Measurements from ENCODE around the gene SLC2A8. TPM values are rescaled to one million over a fixed set of nuclear protein-coding genes. Genes with fewer than 3 reads are reported as not detected.
A peak's percentile ranks its signal among the peaks of the same experiment; 100 is the strongest.

The SLC2A8 gene, protein sequence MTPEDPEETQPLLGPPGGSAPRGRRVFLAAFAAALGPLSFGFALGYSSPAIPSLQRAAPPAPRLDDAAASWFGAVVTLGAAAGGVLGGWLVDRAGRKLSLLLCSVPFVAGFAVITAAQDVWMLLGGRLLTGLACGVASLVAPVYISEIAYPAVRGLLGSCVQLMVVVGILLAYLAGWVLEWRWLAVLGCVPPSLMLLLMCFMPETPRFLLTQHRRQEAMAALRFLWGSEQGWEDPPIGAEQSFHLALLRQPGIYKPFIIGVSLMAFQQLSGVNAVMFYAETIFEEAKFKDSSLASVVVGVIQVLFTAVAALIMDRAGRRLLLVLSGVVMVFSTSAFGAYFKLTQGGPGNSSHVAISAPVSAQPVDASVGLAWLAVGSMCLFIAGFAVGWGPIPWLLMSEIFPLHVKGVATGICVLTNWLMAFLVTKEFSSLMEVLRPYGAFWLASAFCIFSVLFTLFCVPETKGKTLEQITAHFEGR
- total RNA-seq (ENCODE audit: unreplicated experiment), result 21.5 TPM
- long read RNA-seq, transcript SLC2A8-203 (10 exons, 2,172 nt), result major isoform, 11 of 21 reads
- long read RNA-seq, partial matches to known transcripts, result 2 of 21 reads
- long read RNA-seq, other reads (novel, unspliced or antisense), result 6 of 21 reads

DNA sequence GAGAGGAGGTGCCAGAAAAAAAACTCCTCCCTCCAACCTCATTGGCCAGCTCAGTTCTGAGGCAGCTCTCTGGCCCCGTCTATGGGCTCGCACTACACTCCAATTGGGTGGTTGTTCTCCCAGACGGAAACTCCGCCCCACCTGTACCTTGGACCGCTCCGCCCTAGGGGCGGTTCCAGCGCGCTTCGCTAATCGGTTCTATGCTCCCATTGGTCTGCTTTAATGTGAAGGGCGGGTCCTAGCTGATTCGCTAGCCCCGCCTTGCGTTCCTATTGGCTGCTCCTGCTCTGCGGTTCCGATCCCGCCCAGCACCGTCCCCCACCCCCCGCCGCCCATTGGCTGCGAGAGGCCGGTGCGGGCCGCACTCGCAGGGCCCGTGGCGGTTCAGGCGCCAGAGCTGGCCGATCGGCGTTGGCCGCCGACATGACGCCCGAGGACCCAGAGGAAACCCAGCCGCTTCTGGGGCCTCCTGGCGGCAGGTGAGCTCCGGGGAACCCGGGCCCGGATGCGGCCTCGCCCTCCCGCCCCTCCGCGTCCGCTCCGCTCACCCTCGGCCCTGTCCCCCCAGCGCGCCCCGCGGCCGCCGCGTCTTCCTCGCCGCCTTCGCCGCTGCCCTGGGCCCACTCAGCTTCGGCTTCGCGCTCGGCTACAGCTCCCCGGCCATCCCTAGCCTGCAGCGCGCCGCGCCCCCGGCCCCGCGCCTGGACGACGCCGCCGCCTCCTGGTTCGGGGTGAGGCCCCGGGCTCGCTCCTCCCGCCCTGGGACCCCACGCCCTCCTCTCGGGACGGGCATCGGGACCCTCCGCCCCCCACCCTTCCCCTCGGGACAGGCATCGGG is at the start of gene SLC2A8:
Gene SLC2A8 (plus strand): TSS at position 362 of the 838 bp plus-strand sequence. CDS start 62 bp downstream, at position 424.
- Mint-ChIP-seq H3K9me3 (ENCODE audit: unreplicated experiment) (no peaks in the 10 kb centered on the region), H3K27me3 (ENCODE audit: unreplicated experiment) (peaks cover 6% of the 10 kb centered on the region), H3K27ac (ENCODE audit: unreplicated experiment) (peak within 1 kb of the TSS; percentile 31), H3K4me3 (ENCODE audit: unreplicated experiment) (peak within 1 kb of the TSS; percentile 89), H3K36me3 (ENCODE audit: low read depth, unreplicated experiment) (no peaks in the 10 kb centered on the region), H3K4me1 (ENCODE audit: unreplicated experiment) (peaks cover 3% of the 10 kb centered on the region)
- TF ChIP-seq, protein P1, sequence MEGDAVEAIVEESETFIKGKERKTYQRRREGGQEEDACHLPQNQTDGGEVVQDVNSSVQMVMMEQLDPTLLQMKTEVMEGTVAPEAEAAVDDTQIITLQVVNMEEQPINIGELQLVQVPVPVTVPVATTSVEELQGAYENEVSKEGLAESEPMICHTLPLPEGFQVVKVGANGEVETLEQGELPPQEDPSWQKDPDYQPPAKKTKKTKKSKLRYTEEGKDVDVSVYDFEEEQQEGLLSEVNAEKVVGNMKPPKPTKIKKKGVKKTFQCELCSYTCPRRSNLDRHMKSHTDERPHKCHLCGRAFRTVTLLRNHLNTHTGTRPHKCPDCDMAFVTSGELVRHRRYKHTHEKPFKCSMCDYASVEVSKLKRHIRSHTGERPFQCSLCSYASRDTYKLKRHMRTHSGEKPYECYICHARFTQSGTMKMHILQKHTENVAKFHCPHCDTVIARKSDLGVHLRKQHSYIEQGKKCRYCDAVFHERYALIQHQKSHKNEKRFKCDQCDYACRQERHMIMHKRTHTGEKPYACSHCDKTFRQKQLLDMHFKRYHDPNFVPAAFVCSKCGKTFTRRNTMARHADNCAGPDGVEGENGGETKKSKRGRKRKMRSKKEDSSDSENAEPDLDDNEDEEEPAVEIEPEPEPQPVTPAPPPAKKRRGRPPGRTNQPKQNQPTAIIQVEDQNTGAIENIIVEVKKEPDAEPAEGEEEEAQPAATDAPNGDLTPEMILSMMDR (IDR thresholded peaks at IDR 0.05; ENCODE audit: unreplicated experiment), result no peak
- DNase-seq (ENCODE audit: low spot score), result peak; percentile 97

DNA sequence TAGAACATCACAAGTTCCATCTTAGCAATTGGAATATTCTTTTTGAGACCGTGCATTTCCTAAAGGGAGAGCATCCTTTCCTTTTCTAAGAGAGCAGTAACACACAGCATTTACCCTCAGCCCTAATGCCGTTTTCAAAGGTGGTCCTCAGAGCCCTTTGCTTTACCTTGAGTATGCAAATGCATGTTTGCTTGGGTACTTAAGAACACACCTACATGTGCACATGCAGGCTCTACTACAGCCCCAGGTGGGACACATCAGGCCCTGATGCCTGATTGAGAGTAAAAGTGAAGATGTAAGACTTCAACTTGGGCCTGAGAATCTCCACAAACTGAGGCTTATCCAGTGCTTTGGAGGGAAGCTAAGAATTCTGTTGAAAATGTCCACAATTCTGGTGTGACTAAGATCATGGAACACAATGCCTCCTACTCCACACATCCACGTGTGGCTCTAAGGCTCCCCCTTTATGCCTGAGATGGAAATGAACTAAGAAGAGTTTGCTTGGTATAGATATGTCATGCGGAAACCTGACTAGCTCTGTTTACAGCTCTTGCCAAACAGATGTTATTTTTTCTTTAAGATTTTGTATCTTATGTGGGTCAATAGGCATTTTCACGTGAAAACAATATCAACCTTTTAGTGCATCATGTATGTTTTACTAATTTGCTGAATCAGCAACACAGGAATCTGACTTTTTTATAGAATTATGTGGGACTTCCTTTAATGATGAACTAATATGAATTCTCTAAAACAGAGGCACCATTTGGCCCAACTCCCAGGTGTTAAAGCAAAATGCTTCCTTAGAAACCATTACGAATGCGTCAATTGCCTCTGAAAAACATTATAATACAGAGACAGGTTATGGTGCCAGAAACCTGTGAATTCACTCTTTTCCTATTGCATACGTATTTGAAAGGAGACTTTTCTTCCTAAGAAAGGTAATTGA is 48.9 kb upstream of the SLC2A8 start:
- no peak overlapping the region for H3K27ac Mint-ChIP-seq (ENCODE audit: unreplicated experiment)
- peaks cover 1% of the 10 kb centered on the region for H3K27me3 Mint-ChIP-seq (ENCODE audit: unreplicated experiment)
- no peak overlapping the region for H3K4me3 Mint-ChIP-seq (ENCODE audit: unreplicated experiment)
- H3K9me3 Mint-ChIP-seq (ENCODE audit: unreplicated experiment), result no peaks in the 10 kb centered on the region
- no peaks in the 10 kb centered on the region for H3K4me1 Mint-ChIP-seq (ENCODE audit: unreplicated experiment)
- TF ChIP-seq, protein P1 (IDR thresholded peaks at IDR 0.05; ENCODE audit: unreplicated experiment), result no peak
- DNase-seq (ENCODE audit: low spot score), result peak; percentile 16
- H3K36me3 Mint-ChIP-seq (ENCODE audit: low read depth, unreplicated experiment), result no peaks in the 10 kb centered on the region

GRCh38 chr9:127349483-127350113 is 47.4 kb upstream of the SLC2A8 start:
- Mint-ChIP-seq H3K36me3 (ENCODE audit: low read depth, unreplicated experiment) (no peaks in the 10 kb centered on the region), H3K9me3 (ENCODE audit: unreplicated experiment) (no peaks in the 10 kb centered on the region), H3K4me3 (ENCODE audit: unreplicated experiment) (no peak overlapping the region), H3K27me3 (ENCODE audit: unreplicated experiment) (peaks cover 1% of the 10 kb centered on the region), H3K27ac (ENCODE audit: unreplicated experiment) (no peak overlapping the region), H3K4me1 (ENCODE audit: unreplicated experiment) (peaks cover 12% of the 10 kb centered on the region)
- no peak for DNase-seq (ENCODE audit: low spot score)
- TF ChIP-seq, protein P1 (IDR thresholded peaks at IDR 0.05; ENCODE audit: unreplicated experiment), result no peak
